Ascending aorta (tissue), 2 donors: ENCODE measurements around the gene MCCC1. TPM values are rescaled to one million over a fixed set of nuclear protein-coding genes. Genes with fewer than 3 reads are reported as not detected.
"Not testable (repeated sequence)": the region's sequence is repeated elsewhere in the genome, so short reads cannot be mapped to it uniquely, and the experiment has no call there.

Source experiments
- DNase-seq, 2 donors: peaks; one replicate each; pipeline ENCODE4 v3.0.0-alpha.2; 2019; ENCODE audit warnings: low spot score in 2 of 2
- H3K27ac ChIP-seq, 2 donors: fragments of 200-600 bp; sonication (generic); one replicate each; pipeline ENCODE4 v1.5.1; 2016 to 2017; ENCODE audit warnings: mild to moderate bottlenecking in 1 of 2
- H3K27me3 ChIP-seq: fragments of 200-600 bp; sonication (generic); one replicate; pipeline ENCODE4 v1.5.1; 2017
- H3K36me3 ChIP-seq, 2 donors: fragments of 200-600 bp; sonication (generic); one replicate each; pipeline ENCODE4 v1.5.1; 2016
- H3K4me1 ChIP-seq, 2 donors: fragments of 200-600 bp; sonication (generic); one replicate each; pipeline ENCODE4 v1.5.1; 2016 to 2017; ENCODE audit warnings: mild to moderate bottlenecking in 1 of 2
- H3K4me3 ChIP-seq, 2 donors: fragments of 200-600 bp; sonication (generic); one replicate each; pipeline ENCODE4 v1.5.1; 2016 to 2017; ENCODE audit warnings: mild to moderate bottlenecking in 1 of 2
- H3K9me3 ChIP-seq, 2 donors: fragments of 200-600 bp; sonication (generic); one replicate each; pipeline ENCODE4 v1.5.1; 2016
- intact Hi-C: fragments of 100-400 bp; cut with DNase I; formaldehyde crosslinking; loops from one replicate; pipeline ENCODE4 v1.15.1; 2023
- total RNA-seq: library from RNA; depleted of rRNA; stranded (reverse); fragments of >200 nt; gene quantifications from one replicate; pipeline ENCODE4 v1.1.0, GENCODE V29; 2016
- TF ChIP-seq, protein P1 (sequence below), 3 experiments: fragments of 200-600 bp in 2 of 3; fragments of 450-650 bp in 1 of 3; sonication (generic) in 2 of 3; IDR thresholded peaks; one replicate each; pipeline ENCODE4 v1.5.1; 2016 to 2019; ENCODE audit warnings: antibody characterized with exemption in 3 of 3, mild to moderate bottlenecking in 1 of 3, moderate library complexity in 1 of 3

The MCCC1 gene
- total RNA-seq, 1 donor from 2014 or later, result 10.3 TPM

- Histone ChIP-seq H3K9me3 (no peaks in the 10 kb centered on the region), H3K4me1 (no peaks in the 10 kb centered on the region), H3K4me3 (no peak overlapping the region), H3K27me3 (no peaks in the 10 kb centered on the region), H3K36me3 (peaks cover 19 to 25% of the 10 kb centered on the region in 2 donors), H3K27ac (no peak overlapping the region)
- no peak for DNase-seq
- TF ChIP-seq, protein P1, sequence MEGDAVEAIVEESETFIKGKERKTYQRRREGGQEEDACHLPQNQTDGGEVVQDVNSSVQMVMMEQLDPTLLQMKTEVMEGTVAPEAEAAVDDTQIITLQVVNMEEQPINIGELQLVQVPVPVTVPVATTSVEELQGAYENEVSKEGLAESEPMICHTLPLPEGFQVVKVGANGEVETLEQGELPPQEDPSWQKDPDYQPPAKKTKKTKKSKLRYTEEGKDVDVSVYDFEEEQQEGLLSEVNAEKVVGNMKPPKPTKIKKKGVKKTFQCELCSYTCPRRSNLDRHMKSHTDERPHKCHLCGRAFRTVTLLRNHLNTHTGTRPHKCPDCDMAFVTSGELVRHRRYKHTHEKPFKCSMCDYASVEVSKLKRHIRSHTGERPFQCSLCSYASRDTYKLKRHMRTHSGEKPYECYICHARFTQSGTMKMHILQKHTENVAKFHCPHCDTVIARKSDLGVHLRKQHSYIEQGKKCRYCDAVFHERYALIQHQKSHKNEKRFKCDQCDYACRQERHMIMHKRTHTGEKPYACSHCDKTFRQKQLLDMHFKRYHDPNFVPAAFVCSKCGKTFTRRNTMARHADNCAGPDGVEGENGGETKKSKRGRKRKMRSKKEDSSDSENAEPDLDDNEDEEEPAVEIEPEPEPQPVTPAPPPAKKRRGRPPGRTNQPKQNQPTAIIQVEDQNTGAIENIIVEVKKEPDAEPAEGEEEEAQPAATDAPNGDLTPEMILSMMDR (IDR thresholded peaks at IDR 0.05), result no peak
- intact Hi-C loops, result no loop called here
Observed at GRCh38 chr3:183074261-183074660, 25.0 kb downstream of the MCCC1 start.

- H3K4me1 ChIP-seq, result no peaks in the 10 kb centered on the region
- DNase-seq, result no peak
- intact Hi-C loops, result no loop called here
- TF ChIP-seq, protein P1 (IDR thresholded peaks at IDR 0.05), result no peak
- no peak overlapping the region for H3K27ac ChIP-seq
- no peaks in the 10 kb centered on the region for H3K27me3 ChIP-seq
- H3K36me3 ChIP-seq, result peaks cover 22 to 26% of the 10 kb centered on the region in 2 donors
- no peaks in the 10 kb centered on the region for H3K9me3 ChIP-seq
- H3K4me3 ChIP-seq, result no peak overlapping the region
Observed at GRCh38 chr3:183073839-183074238, 25.5 kb downstream of the MCCC1 start.

DNA sequence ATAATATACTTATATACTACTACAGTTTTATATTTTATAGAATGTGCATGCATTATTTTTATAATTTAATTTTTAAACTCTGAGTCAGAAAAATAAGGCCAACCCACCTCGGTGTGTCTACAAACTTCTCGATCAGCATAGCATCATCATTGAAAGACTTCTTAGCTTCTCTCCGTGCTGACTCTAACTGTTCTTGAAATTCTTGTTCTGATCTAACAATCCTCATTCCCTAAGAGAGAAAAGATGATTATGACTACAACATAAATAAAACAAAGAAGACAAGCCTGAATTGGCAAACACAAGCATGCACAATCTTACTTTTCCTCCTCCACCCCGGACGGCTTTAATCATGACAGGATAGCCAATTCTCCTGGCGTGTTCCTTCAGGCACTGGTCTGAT, 28.4 kb downstream of the MCCC1 start:
- no peak overlapping the region for H3K4me3 ChIP-seq
- intact Hi-C loops, result no loop called here

GRCh38 chr3:183069086-183069485, 30.2 kb downstream of the MCCC1 start:
- no peak overlapping the region for H3K4me3 ChIP-seq
- H3K27me3 ChIP-seq, result no peaks in the 10 kb centered on the region
- intact Hi-C loops, result no loop called here
- H3K36me3 ChIP-seq, result peaks cover 38 to 44% of the 10 kb centered on the region in 2 donors
- H3K4me1 ChIP-seq, result no peaks in the 10 kb centered on the region
- H3K27ac ChIP-seq, result no peak overlapping the region
- no peaks in the 10 kb centered on the region for H3K9me3 ChIP-seq
- TF ChIP-seq, protein P1 (IDR thresholded peaks at IDR 0.05), result no peak
- DNase-seq, result no peak

More for the DNA sequence above, 28.4 kb downstream of the MCCC1 start:
- DNase-seq, result no peak
- Histone ChIP-seq H3K9me3 (no peaks in the 10 kb centered on the region), H3K27ac (no peak overlapping the region), H3K36me3 (peaks cover 31 to 40% of the 10 kb centered on the region in 2 donors), H3K4me1 (no peaks in the 10 kb centered on the region), H3K27me3 (no peaks in the 10 kb centered on the region)
- TF ChIP-seq, protein P1 (IDR thresholded peaks at IDR 0.05), result no peak

- H3K9me3 ChIP-seq, H3K27ac ChIP-seq, H3K4me1 ChIP-seq, DNase-seq, intact Hi-C loops, H3K4me3 ChIP-seq, H3K27me3 ChIP-seq: not testable (repeated sequence)
- peaks cover 41 to 47% of the 10 kb centered on the region in 2 donors for H3K36me3 ChIP-seq
Observed at GRCh38 chr3:183066891-183067290, 32.4 kb downstream of the MCCC1 start.

DNA sequence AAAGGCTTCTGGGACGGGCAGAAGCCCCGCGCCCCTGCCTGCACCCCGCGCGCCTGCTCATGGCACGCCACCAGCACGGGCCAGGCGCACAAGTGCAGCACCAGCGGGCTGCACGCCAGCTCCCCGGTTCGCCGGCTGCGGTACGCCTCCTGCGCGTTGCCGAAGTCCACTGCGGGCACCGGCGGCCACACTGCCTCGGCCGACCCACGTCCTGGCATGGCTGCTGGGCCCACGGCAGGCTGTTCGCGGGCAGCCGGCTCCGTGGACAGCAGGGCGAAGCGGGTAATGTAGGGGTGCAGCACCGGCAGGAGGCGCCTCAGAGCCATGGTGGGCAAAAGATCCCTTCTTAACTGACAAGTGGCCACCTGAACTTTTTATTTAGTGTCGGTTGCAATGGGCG, 34.8 kb downstream of the MCCC1 start:
- Histone ChIP-seq H3K9me3 (no peaks in the 10 kb centered on the region), H3K4me1 (no peaks in the 10 kb centered on the region), H3K36me3 (peaks cover 20 to 30% of the 10 kb centered on the region in 2 donors), H3K27ac (no peak overlapping the region), H3K27me3 (no peaks in the 10 kb centered on the region), H3K4me3 (no peak overlapping the region)
- intact Hi-C loops, result no loop called here
- TF ChIP-seq, protein P1 (IDR thresholded peaks at IDR 0.05), result no peak
- DNase-seq, result no peak
